Smooth muscle cell of the pulmonary artery (primary cell): ENCODE data around the gene C16orf74. TPM values are rescaled to one million over a fixed set of nuclear protein-coding genes. Genes with fewer than 3 reads are reported as not detected.

Source experiments
- total RNA-seq: library from RNA; depleted of rRNA; stranded (reverse); fragments of >200 nt; gene quantifications from 2 replicates; pipeline ENCODE4 v1.2.3, GENCODE V29; 2014

C16orf74 gene
- 1.7 and 2.9 TPM in 2 replicates for total RNA-seq

GRCh38 chr16:85750827-85751697, at the start of gene C16orf74:
TSS of gene C16orf74 (minus strand) at chr16:85751096. CDS start at chr16:85735217, 15,879 bp downstream.

GRCh38 chr16:85799497-85800320, 48.8 kb upstream of the C16orf74 start, which contains the start of the genes COX4I1 and EMC8:
TSS of gene COX4I1 (plus strand) at chr16:85799695. CDS start at chr16:85801206, 1,511 bp downstream.
TSS of gene EMC8 (minus strand) at chr16:85799544. CDS start at chr16:85799295, 249 bp downstream.

DNA sequence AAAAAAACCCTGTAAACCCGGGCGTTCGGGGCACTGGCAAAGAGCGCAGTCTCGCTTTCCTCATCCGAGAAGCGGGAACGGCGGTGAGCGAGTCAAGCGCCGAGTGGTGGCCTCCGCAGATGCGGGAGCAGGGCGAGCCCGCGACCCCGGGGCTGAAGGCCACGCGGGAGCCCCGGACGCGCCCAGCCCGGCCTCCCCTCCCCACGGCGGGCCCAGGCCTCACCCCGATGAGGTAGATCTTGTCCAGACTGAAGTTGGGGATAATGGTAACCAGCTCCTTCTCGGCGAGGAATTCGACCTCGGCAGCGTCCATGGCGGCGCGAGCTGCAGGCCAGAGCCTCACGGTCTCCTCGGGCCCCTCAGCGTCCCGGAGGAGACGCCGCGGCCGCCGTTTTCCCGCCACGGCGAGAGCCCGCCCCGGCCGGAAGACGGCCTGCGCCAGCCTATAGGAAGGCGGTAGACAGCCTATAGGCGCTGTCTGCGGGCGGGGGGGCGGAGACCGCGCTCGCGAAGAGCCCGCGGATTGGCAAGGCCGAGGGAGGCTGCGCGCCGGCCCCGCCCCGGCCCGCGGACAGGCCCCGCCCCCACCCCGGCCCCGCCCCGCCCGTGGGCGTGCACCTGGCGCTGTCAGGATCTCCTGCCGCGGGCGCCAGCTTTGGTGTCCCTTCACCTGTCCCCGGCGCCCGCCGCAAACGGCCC, 62.2 kb downstream of the C16orf74 start, which contains the start of gene GINS2:
Gene GINS2, minus strand, starts transcription at position 369 of the 699 bp plus-strand sequence. Its CDS starts 56 bp downstream, at position 313.

Other genes starting within 250 kb of the C16orf74 start
- 29.8 and 37.4 TPM in 2 replicates for gene GSE1, start 137.8 kb downstream of the C16orf74 start, total RNA-seq
- 1.2 and 2.8 TPM in 2 replicates for gene GINS2, start 62.1 kb downstream of the C16orf74 start, total RNA-seq
- gene EMC8, start 48.4 kb upstream of the C16orf74 start, total RNA-seq = 20.1 and 21.4 TPM in 2 replicates
- 298 and 306 TPM in 2 replicates for gene COX4I1, start 48.6 kb upstream of the C16orf74 start, total RNA-seq
- gene IRF8, start 148.1 kb upstream of the C16orf74 start, total RNA-seq = not detected in 2 replicates